Activated T-helper 17 cell treated with anti-CD3 and anti-CD28 coated beads, Interleukin-2, amount 50 U/mL, for 72 hours (primary cell): ENCODE data around the gene RBPMS2. TPM values are rescaled to one million over a fixed set of nuclear protein-coding genes. Genes with fewer than 3 reads are reported as not detected.

ENCODE experiments used
- ATAC-seq: fragments of 150-1000 bp; cut with Tn5 transposase; replicated peaks from 2 replicates; pipeline ENCODE4 v1.10.0; 2021; ENCODE audit warnings: mild to moderate bottlenecking, moderate library complexity
- H3K27ac Mint-ChIP-seq: one replicate; pipeline ENCODE4 v1.8.0; 2022; ENCODE audit warnings: mixed read lengths
- H3K27me3 Mint-ChIP-seq: one replicate; pipeline ENCODE4 v1.8.0; 2022; ENCODE audit warnings: mixed read lengths
- H3K36me3 Mint-ChIP-seq: one replicate; pipeline ENCODE4 v1.8.0; 2022; ENCODE audit warnings: low read depth, mild to moderate bottlenecking, mixed read lengths
- H3K4me1 Mint-ChIP-seq: one replicate; pipeline ENCODE4 v1.8.0; 2022; ENCODE audit warnings: mixed read lengths
- H3K4me3 Mint-ChIP-seq: one replicate; pipeline ENCODE4 v1.8.0; 2022; ENCODE audit warnings: mild to moderate bottlenecking, mixed read lengths
- H3K9me3 Mint-ChIP-seq: one replicate; pipeline ENCODE4 v1.8.0; 2022; ENCODE audit warnings: mixed read lengths
- total RNA-seq, 2 donors: library from RNA; stranded (reverse); gene quantifications; one replicate each; pipeline ENCODE4 v1.2.3, GENCODE V29; 2022

The RBPMS2 gene
- total RNA-seq, 2 donors from 2014 or later: not detected

DNA sequence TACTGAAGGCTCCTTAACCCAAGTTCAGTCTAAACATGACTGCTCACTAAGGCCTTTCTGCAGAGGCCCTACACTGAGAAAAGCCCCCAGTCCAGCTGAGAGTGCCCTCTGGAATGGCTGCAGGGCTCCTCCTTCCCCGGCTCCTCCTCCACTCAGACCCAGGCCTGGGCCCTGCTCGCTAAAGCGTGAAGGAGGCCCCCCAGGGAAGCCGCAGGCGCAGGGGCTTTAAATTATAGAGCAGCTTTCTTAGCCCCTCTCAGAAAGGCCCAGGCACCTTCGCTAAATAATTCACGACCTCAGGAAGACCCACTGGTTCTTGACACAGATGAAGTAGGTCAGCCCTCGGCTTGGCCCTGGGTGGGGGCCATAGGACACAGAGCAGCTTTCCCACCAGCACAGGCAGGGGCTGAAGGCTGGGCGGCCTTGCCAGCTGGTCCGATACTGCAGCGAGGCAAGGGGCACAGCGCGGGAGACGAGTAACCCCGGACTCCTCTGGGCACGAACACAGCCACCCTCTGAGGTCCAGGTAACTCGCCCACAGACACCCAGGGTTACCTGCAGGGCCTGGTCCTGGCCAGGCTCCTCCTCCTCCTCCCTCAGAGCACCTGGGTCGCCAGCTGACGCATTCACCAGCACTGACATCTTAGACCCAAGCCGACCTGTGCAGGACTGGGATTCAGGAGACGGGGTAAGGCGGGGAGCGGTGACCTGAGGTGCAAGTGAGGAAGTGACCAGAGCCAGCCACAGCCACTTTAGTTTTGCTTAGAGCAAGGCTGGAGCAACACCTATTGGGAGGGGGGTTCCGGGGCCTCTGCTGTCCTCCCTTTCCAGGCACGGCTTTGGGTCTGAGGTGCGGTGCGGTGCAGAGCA is 36.9 kb downstream of the RBPMS2 start:
- no peaks in the 10 kb centered on the region for H3K9me3 Mint-ChIP-seq
- no peak for ATAC-seq
- H3K36me3 Mint-ChIP-seq: no peaks in the 10 kb centered on the region
- no peaks in the 10 kb centered on the region for H3K4me1 Mint-ChIP-seq
- no peak overlapping the region for H3K4me3 Mint-ChIP-seq
- H3K27me3 Mint-ChIP-seq: no peaks in the 10 kb centered on the region
- no peak overlapping the region for H3K27ac Mint-ChIP-seq

DNA sequence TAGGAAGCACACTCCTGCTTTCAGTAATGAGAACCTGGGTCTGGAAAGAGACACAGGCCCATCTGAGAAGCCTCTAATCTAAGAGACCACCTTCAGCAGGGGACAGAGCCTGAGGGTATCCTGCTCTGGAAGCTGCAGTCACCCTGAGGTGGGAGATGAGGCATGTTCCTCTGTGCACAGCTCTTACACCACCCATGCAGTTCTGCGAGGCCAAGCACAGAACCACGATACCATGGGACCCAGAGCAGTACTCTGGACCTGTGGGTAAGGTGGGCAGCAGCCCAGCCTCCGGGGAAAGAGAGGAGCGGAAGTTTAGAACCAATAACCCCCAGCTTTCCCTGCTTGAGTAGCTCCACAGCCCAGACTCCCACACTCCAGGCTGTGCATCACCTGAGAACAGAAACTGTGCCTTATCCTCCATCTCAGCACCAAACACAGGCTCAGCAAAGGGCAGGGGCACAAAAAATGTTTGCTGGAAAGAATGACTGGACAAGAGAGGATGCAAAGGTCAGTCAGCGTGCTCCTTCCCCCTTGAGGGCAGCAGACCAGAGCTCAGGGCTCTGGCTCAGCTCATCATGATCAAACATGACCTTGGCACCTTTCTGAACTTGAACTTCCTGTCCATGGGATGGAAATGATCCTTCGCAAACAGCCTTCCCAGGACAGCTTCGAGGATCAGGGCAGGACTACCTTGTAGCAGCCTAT is 43.1 kb downstream of the RBPMS2 start:
- Mint-ChIP-seq H3K27ac (peak overlapping the region; percentile 36), H3K9me3 (no peaks in the 10 kb centered on the region), H3K27me3 (peaks cover 4% of the 10 kb centered on the region), H3K4me3 (no peak overlapping the region), H3K36me3 (no peaks in the 10 kb centered on the region), H3K4me1 (peaks cover 11% of the 10 kb centered on the region)
- ATAC-seq: no peak

DNA sequence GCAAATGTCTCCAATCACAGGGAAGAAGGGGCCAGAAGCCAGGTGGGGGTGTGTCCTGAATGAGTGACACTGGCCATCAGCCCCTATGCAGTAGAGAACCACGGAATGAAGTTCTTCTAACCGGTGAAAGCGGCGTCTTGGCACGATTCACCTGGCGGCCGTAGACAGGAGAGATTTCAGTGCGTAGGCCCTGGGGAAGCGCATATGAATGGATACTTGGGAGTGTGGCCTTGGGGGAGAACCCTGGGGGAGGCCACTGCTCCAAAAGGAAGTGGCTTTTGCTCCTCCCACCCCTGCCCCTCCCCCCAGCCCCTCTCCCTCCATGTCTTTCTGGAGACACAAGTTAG is 43.6 kb downstream of the RBPMS2 start:
- Mint-ChIP-seq H3K9me3 (no peaks in the 10 kb centered on the region), H3K4me1 (peaks cover 11% of the 10 kb centered on the region), H3K4me3 (no peak overlapping the region), H3K27ac (peak overlapping the region; percentile 77), H3K27me3 (peaks cover 4% of the 10 kb centered on the region), H3K36me3 (no peaks in the 10 kb centered on the region)
- ATAC-seq: no peak

DNA sequence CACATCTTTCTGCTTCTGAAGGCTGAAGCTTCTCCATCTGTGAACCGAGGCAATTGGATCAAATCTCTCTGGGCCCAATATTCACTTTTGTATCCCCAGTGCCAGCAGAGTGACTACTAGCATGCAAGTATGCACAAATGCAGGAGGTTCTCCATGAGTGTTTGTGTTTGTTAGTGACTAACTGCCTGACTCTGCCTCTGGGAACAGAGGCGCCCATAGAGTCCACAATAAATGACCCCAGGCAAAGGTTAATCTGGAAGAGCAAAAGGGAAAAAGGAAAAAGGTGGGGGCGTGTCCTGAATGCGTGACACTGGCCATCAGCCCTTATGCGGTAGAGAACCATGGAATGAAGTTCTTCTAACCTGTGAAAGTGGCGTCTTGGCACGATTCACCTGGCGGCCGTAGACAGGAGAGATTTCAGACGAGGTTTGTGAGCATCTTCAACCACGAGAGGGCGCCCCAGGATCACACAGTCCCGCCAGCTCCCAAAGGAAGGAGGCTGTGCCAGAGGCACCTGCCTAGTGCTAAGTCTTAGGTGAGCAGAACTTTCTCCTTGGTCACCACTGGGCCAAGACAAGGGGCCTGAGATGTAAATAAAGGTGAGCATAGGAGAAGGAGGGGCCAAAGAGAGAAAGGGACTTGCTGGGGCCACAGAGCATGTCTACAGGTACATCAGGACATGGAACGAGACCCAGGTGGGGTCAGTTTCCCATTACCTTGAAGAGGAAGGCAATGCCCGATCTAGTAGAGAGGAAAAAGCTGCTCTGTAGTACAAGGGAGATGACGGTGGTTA is 44.2 kb downstream of the RBPMS2 start:
- peaks cover 11% of the 10 kb centered on the region for H3K4me1 Mint-ChIP-seq
- peaks cover 4% of the 10 kb centered on the region for H3K27me3 Mint-ChIP-seq
- ATAC-seq: peak; percentile 89
- peak overlapping the region; percentile 77 for H3K27ac Mint-ChIP-seq
- H3K4me3 Mint-ChIP-seq: no peak overlapping the region
- H3K9me3 Mint-ChIP-seq: no peaks in the 10 kb centered on the region
- H3K36me3 Mint-ChIP-seq: no peaks in the 10 kb centered on the region

DNA sequence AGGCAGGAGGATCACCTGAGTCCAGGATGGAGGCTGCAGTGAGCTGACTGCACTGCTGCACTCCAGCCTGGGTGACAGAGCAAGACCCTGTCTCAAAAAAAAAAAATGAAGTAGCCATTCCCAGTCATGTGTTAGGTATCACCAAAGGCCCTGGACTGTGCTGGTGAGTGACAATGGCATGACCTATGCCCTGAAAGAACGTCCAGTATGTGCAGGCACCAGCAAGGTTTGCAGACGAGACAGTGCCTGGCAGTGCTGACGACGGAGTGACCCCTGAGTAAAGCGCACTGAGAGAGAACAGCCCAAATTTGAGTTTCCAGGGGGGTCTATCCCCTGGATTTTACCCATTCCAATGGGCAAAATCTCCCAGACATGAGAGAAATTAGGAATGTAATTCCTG is 45.2 kb downstream of the RBPMS2 start:
- H3K9me3 Mint-ChIP-seq: no peaks in the 10 kb centered on the region
- H3K4me1 Mint-ChIP-seq: peaks cover 11% of the 10 kb centered on the region
- no peak for ATAC-seq
- H3K27ac Mint-ChIP-seq: no peak overlapping the region
- no peak overlapping the region for H3K4me3 Mint-ChIP-seq
- peaks cover 4% of the 10 kb centered on the region for H3K27me3 Mint-ChIP-seq
- H3K36me3 Mint-ChIP-seq: no peaks in the 10 kb centered on the region

DNA sequence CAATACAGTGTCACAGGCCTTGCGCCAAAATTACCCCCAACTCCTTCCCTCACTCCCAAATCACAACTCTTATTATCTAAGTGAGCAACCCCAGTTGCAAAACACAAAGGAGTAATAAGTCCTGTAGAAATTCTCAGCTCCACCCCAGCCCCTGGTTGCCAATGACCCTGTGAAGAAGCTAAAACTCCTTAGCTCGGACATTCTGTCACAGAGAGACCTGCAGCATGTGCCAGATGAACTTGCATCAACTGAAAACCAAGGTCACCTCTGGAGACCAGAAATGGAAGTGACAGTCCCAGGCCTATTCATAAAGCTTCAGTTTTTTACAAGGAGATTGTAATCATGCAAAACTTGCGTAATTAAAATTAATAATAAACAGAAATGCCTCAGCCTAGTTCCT is 55.2 kb downstream of the RBPMS2 start:
- no peak overlapping the region for H3K27ac Mint-ChIP-seq
- no peak for ATAC-seq
- no peaks in the 10 kb centered on the region for H3K36me3 Mint-ChIP-seq
- H3K4me1 Mint-ChIP-seq: no peaks in the 10 kb centered on the region
- H3K9me3 Mint-ChIP-seq: no peaks in the 10 kb centered on the region
- no peak overlapping the region for H3K4me3 Mint-ChIP-seq
- no peaks in the 10 kb centered on the region for H3K27me3 Mint-ChIP-seq

DNA sequence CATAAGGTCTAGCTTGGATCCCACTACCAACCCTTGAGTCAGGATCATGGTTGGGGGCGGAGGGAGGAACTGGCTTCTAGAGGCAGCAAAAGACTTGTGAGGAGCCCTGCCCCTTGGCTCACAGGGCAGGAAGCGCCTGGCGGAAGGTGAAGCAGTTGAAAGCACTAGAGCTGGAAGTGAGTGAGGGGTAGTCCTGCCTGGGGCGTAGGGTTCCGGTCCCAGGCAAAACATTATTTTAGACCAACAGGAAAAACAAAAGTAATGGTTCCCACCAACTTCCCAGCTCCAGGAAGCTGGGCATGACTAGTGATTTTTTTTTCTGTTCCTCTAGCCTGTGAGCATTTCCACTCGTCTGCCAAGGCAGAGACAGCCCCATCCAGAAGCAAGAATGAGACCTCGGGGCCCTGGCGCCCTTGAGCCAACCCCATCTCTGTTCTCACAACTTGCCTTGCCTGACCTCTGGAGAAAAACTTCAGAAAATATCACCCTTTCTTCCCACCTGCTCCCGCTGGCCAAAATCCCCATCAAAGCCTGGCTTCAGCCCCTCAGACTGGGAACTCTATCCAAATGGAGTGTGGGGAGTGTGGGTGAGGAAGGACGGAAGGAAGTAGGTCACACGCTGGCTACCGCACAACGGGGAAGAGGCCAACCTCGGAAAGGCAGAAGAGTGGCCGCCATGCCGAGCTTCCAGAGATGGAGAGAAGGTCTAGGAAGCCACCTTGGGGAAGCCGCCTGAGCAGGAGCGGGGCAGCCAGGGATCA is 57.5 kb downstream of the RBPMS2 start:
- H3K27me3 Mint-ChIP-seq: no peaks in the 10 kb centered on the region
- no peak overlapping the region for H3K4me3 Mint-ChIP-seq
- no peak overlapping the region for H3K27ac Mint-ChIP-seq
- no peaks in the 10 kb centered on the region for H3K36me3 Mint-ChIP-seq
- no peak for ATAC-seq
- H3K9me3 Mint-ChIP-seq: no peaks in the 10 kb centered on the region
- H3K4me1 Mint-ChIP-seq: no peaks in the 10 kb centered on the region

DNA sequence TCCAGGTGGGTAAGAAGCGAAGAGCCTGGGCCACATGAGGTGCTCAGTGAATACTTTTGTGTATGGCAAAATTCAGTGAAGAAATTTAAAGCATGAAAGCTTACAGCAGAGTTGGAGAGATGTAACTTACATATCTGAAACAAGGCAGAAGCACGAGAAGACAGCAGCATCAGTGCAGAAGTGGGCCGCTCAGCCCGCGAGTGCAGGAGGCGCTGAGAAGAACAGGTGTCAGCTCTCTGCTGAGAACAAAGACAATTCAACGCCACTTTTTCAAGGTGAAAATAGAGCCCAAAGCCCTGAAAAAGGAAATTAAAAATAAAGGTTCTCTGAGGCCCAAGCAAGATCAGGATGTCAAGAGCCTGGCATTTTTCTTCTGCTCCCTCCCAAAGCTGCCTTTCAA is 58.3 kb downstream of the RBPMS2 start:
- Mint-ChIP-seq H3K4me3 (no peak overlapping the region), H3K36me3 (no peaks in the 10 kb centered on the region), H3K27ac (peak overlapping the region; percentile 45), H3K27me3 (no peaks in the 10 kb centered on the region), H3K9me3 (no peaks in the 10 kb centered on the region), H3K4me1 (no peaks in the 10 kb centered on the region)
- no peak for ATAC-seq

DNA sequence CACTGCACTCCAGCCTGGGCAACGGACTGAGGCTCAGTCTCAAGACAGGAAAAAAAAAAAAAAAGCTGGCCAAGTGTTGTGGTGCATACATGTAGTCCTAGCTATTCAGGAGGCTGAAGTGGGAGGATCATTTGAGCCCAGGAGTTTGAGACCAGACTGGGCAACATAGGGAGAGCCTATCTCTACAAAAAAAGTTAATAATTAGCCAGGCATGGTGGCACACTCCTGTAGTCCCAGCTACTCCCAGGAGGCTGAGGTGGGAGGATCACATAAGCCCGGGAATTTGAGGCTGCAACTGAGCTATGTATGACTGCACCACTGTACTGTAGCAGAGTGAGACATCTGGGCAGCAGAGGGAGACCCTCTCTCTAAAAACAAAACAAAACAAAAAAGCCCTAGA is 58.9 kb downstream of the RBPMS2 start:
- Mint-ChIP-seq H3K27me3 (no peaks in the 10 kb centered on the region), H3K4me1 (no peaks in the 10 kb centered on the region), H3K36me3 (no peaks in the 10 kb centered on the region), H3K27ac (no peak overlapping the region), H3K4me3 (no peak overlapping the region), H3K9me3 (no peaks in the 10 kb centered on the region)
- ATAC-seq: no peak

DNA sequence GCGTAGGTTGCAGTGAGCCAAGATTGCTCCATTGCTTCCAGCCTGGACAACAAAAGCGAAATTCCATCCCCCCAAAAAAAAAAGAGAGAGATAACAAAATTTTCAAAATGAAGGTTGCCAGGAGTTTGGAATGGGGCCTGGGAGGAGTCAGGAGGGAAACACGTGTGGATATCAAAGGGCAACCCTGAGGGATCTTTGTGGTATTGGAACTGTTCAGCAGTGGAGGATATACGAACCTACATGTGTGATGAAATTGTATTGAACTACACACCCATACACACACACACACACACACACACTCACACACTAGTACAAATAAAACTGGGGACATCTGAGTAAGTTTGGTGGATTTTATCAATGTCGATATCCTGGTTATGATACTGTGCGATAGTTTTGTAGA is 61.8 kb downstream of the RBPMS2 start:
- no peaks in the 10 kb centered on the region for H3K36me3 Mint-ChIP-seq
- no peaks in the 10 kb centered on the region for H3K27me3 Mint-ChIP-seq
- H3K4me1 Mint-ChIP-seq: no peaks in the 10 kb centered on the region
- H3K9me3 Mint-ChIP-seq: no peaks in the 10 kb centered on the region
- ATAC-seq: no peak
- no peak overlapping the region for H3K27ac Mint-ChIP-seq
- no peak overlapping the region for H3K4me3 Mint-ChIP-seq

DNA sequence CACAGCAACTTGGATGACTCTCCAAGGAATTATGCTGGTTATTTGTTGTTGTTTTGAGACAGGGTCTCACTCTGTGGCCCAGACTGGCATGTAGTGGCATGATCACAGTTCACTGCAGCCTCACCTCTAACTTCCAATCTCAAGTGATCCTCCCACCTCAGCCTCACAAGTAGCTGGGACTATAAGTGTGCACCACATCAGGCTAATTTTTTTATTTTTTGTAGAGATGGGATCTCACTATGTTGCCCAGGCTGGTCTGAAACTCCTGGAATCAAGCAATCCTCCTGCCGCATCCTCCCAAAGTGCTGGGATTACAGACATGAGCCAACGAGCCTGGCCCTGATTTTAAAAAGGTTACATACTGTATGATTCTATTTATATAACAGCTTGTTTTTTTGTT is 63.0 kb downstream of the RBPMS2 start:
- Mint-ChIP-seq H3K9me3 (no peaks in the 10 kb centered on the region), H3K36me3 (no peaks in the 10 kb centered on the region), H3K27ac (no peak overlapping the region), H3K4me1 (no peaks in the 10 kb centered on the region), H3K27me3 (no peaks in the 10 kb centered on the region), H3K4me3 (no peak overlapping the region)
- no peak for ATAC-seq

DNA sequence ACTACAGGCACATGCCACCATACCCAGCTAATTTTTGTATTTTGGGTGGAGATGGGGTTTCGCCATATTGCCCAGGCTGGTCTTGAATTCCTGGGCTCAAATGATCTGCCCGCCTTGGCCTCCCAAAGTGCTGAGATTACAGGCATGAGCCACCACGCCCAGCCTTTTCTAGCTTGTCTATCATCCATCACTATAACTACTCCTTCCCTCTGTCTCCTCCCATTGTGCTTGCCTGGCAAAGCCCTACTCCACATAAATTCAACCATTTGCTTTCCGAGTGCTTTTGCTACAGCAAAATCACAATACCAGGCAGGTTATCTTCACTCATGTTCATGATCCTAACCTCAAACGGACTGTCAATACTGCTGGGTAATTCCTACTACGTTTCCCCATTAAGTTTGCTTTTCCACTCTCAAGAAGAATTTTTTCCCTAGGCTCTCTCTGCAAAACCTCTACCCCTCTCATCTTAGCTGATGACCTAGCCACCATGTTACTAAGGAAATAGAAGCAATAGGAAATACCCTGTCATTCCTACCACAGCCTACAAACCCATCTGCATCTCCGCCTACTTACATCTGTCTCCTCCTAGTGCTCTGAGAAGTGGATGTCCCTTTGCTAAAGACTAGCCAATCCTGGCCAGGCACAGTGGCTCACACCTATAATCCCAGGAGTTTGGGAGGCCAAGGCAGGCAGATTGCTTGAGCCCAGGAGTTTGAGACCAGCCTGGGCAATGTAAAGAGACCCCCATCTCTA is 64.5 kb downstream of the RBPMS2 start:
- Mint-ChIP-seq H3K27me3 (no peaks in the 10 kb centered on the region), H3K9me3 (no peaks in the 10 kb centered on the region), H3K4me3 (no peak overlapping the region), H3K36me3 (no peaks in the 10 kb centered on the region), H3K27ac (no peak overlapping the region), H3K4me1 (no peaks in the 10 kb centered on the region)
- ATAC-seq: no peak

DNA sequence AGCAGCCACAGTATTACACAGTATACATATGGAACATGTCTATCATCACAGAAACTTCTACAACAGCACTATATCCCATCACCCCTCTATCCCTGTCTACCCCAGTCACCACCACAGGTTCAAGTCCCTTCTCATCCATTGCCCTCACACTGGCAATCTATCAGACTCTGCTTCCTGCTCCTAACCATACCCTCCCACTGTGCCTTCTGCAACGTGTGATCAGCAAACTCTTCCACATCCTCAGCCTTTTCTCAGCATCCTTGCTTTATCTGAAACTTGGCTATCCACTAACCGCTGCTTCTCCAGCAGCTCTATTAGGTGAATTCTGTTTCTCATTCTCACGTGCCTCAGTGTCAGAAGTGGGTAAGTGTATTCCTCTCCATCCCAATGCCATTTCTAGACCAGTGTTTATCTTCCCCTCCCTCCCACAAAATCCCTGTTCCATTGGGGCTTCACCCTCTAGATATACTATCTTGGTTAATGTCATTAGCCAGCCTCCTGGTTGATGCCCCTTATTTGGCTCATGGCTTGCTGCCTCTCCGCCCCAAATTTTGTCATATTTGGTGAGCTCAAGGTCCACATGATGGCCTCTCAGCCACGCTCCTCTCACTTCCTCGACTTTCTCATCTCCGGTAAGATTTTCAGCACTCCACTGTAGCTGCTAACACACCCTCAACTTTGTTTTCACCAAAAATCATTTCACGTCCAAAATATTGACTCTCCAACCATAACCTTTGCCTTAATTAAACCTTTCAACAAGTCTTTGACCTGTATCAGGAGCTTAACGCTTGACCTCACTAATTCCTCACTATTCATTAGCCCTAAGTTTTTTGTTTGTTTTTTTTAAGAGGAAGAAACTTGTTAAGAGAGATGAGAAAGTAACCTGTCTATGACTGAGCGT is 69.1 kb downstream of the RBPMS2 start:
- ATAC-seq: no peak
- H3K27me3 Mint-ChIP-seq: no peaks in the 10 kb centered on the region
- no peak overlapping the region for H3K27ac Mint-ChIP-seq
- H3K36me3 Mint-ChIP-seq: peaks cover 10% of the 10 kb centered on the region
- no peaks in the 10 kb centered on the region for H3K9me3 Mint-ChIP-seq
- no peak overlapping the region for H3K4me3 Mint-ChIP-seq
- H3K4me1 Mint-ChIP-seq: peaks cover 17% of the 10 kb centered on the region
